Measurements from ENCODE around the gene HAPSTR1. TPM values are rescaled to one million over a fixed set of nuclear protein-coding genes. Genes with fewer than 3 reads are reported as not detected.

The HAPSTR1 gene
- total RNA-seq, 6 experiments from 2014 or later, result 65.0 to 77.4 (median 72.0) TPM

DNA sequence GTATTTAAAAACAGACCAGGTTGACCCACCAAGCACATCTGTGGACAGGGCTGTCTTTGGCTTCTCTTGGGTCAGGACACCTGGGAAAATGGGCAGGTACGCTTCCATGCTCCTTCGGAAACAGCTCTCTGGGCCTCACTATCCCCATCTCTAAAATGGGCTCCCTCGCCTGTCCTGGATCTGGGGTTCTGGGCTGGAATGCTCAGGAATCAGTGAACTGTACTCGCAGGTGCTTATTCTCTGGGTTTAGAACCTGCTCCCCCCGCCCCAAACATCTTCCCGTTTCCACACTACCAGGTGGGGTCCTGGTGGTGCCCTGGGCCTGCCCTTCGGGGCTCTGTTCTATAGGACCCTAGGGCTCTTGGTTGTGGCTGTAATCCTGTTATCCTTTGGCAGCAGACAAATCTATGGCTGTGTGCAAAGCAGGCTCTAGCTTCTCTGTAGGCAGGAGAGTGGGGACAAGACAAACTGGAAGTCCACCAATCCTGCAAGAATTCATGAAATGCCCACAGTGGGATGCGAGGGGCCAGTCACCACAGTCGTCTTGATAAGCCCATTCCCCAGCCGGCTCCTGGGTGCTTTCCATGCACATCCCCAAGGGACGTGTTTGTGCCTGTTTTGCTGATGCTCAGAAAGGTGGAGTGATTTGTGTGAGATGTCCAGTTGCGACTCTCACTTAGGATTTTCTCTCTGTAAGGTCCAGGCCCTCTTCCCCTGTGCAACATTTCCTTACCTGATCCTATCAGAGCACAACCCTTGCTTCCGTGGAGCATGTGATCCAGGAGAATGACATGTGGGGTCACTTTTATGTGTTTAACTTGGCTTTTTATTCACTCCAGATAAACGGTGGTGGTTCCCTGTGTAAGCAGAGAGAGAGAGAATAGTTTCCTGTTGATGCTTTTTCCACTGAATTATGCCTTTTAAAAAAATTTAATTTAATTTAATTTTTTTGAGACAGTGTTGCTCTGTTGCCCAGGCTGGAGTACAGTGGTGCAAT lies 37.2 kb downstream of the HAPSTR1 start:
- Mint-ChIP-seq H3K4me1 (ENCODE audit: low read depth) (peaks cover 40% of the 10 kb centered on the region), H3K36me3 (ENCODE audit: low read depth) (peaks cover 6% of the 10 kb centered on the region; the same call in 1 of the 2 replicates), H3K27ac (peak overlapping the region; percentile 90), H3K9me3 (no peaks in the 10 kb centered on the region), H3K4me3 (no peak overlapping the region), H3K27me3 (ENCODE audit: insufficient read depth) (peaks cover 2% of the 10 kb centered on the region)
- TF ChIP-seq, protein P1, sequence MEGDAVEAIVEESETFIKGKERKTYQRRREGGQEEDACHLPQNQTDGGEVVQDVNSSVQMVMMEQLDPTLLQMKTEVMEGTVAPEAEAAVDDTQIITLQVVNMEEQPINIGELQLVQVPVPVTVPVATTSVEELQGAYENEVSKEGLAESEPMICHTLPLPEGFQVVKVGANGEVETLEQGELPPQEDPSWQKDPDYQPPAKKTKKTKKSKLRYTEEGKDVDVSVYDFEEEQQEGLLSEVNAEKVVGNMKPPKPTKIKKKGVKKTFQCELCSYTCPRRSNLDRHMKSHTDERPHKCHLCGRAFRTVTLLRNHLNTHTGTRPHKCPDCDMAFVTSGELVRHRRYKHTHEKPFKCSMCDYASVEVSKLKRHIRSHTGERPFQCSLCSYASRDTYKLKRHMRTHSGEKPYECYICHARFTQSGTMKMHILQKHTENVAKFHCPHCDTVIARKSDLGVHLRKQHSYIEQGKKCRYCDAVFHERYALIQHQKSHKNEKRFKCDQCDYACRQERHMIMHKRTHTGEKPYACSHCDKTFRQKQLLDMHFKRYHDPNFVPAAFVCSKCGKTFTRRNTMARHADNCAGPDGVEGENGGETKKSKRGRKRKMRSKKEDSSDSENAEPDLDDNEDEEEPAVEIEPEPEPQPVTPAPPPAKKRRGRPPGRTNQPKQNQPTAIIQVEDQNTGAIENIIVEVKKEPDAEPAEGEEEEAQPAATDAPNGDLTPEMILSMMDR (IDR thresholded peaks at IDR 0.05), result no peak
- no peak for DNase-seq

DNA sequence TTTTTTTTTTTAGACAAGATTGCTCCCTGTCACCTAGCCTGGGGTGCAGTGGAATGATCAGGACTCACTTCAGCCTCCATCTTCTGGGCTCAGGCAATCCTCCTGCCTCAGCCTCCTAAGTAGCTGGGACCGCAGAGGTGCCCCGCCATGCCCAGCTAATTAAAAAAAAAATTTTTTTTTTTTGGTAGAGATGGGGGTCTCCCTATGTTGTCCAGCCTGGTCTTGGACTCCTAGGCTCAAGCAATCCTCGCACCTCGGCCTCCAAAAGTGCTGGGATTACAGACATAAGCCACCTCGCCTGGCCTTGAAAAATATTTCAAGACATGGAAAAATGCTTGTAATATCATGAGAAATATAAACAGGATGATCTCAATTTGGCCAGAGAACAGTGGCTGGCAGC lies 42.9 kb downstream of the HAPSTR1 start:
- Mint-ChIP-seq H3K4me1 (ENCODE audit: low read depth) (peaks cover 19% of the 10 kb centered on the region), H3K4me3 (no peak overlapping the region), H3K27me3 (ENCODE audit: insufficient read depth) (peaks cover 1% of the 10 kb centered on the region), H3K36me3 (ENCODE audit: low read depth) (0 out of 2 replicates have a peak, but pooled peaks cover 4% of the 10 kb centered on the region), H3K9me3 (no peaks in the 10 kb centered on the region), H3K27ac (no peak overlapping the region)
- TF ChIP-seq, protein P1 (IDR thresholded peaks at IDR 0.05), result no peak
- no peak for DNase-seq

DNA sequence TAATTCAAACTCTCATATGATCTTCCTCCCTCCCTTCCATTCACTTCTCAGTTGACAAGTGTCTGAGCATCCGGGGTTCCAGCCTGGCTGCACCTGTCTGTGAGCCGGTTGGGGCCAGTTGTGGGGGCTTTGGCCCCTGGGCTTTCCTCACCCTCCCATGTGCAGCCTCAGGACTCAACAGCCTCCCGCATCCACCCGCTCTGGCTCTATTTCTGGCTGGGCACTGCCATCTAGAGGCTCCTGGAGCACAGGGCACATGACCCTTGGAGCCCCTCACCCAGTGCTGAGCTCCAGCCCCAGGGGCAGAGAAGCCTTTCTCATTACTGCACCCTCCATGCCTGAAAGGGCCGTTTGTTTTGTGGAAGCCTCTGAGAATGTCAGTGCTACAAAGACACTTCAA lies 43.3 kb downstream of the HAPSTR1 start:
- Mint-ChIP-seq H3K27me3 (ENCODE audit: insufficient read depth) (peaks cover 1% of the 10 kb centered on the region), H3K36me3 (ENCODE audit: low read depth) (peaks cover 4% of the 10 kb centered on the region; the same call in 1 of the 2 replicates), H3K4me1 (ENCODE audit: low read depth) (peaks cover 21% of the 10 kb centered on the region), H3K27ac (no peak overlapping the region), H3K4me3 (no peak overlapping the region), H3K9me3 (no peaks in the 10 kb centered on the region)
- TF ChIP-seq, protein P1 (IDR thresholded peaks at IDR 0.05), result peak; percentile 70
- DNase-seq, result peak; percentile 21

DNA sequence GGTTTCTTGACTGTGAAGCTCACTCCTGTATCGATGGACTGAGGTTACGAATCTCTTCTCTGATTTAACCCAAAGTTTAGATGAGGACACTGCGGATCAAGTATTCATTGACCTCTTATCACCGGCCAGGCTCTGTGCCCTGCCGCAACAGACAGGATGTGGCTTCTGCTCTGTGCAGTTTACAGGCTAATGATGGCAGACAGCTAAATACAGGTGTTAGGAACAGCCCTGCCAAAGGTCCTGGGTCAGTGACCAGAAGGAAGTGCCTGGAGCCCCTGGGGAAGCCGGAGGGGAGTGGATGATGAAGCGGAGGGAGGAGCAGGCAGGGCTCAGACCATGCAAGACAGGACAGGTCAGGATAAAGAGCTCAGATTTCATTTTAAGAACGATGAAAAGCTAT lies 44.4 kb downstream of the HAPSTR1 start:
- H3K27ac Mint-ChIP-seq, result peak overlapping the region; percentile 50; the same call in 1 of the 2 replicates
- H3K9me3 Mint-ChIP-seq, result no peaks in the 10 kb centered on the region
- H3K4me1 Mint-ChIP-seq (ENCODE audit: low read depth), result peaks cover 25% of the 10 kb centered on the region
- no peak overlapping the region for H3K4me3 Mint-ChIP-seq
- DNase-seq, result no peak
- H3K27me3 Mint-ChIP-seq (ENCODE audit: insufficient read depth), result peaks cover 1% of the 10 kb centered on the region
- TF ChIP-seq, protein P1 (IDR thresholded peaks at IDR 0.05), result no peak
- H3K36me3 Mint-ChIP-seq (ENCODE audit: low read depth), result peaks cover 9% of the 10 kb centered on the region

DNA sequence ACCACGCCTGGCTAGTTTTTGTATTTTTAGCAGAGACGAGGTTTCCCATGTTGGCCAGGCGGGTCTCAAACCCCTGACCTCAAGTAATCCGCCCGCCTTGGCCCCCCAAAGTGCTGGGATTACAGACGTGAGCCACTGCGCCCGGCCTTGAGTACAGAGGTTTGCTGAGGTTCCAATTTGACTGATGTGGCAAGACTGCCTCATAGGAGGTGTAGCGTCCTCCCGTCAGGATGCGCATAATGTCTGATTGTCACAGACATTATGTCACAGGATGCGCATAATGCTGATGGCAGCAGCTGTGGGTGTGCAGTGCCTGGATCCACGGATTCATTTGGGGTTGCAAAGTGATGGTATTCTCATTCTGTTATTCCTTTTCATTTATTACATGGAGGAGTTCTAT lies 45.2 kb downstream of the HAPSTR1 start:
- Mint-ChIP-seq H3K27ac (no peak overlapping the region), H3K4me1 (ENCODE audit: low read depth) (peaks cover 25% of the 10 kb centered on the region), H3K36me3 (ENCODE audit: low read depth) (peaks cover 9% of the 10 kb centered on the region), H3K4me3 (no peak overlapping the region), H3K9me3 (no peaks in the 10 kb centered on the region), H3K27me3 (ENCODE audit: insufficient read depth) (peaks cover 1% of the 10 kb centered on the region)
- TF ChIP-seq, protein P1 (IDR thresholded peaks at IDR 0.05), result no peak
- DNase-seq, result no peak

Measured in HFFc6 (cell line).